Measurements from ENCODE around the gene HBG1. TPM values are rescaled to one million over a fixed set of nuclear protein-coding genes. Genes with fewer than 3 reads are reported as not detected.

HBG1 gene
- total and polyA plus RNA-seq, 2 donors from 2014 or later, result not detected

DNA sequence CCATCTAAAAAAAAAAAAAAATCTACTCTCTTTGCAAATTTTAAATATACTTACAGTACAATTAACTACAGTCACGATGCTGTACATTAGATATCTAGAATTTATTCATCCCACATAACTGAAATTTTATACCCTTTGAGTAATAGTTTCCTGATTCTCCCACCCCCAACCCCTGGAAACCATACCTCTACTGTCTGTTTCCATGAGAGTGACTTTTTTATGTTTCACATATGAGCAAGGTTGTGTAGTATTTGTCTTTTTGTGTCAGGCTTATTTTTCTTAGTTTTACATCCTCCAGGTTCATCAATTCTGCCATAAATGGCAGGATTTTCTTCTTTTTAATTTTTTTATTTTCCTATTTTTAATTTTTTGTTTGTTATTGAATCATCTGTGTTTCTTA lies 26.0 kb downstream of the HBG1 start:
- DNase-seq, result no peak
- no peak for FAIRE-seq
- Histone ChIP-seq H3K27ac (ENCODE audit: low read depth in 2 of 2, low read length in 2 of 2) (no peak overlapping the region), H3K4me3 (ENCODE audit: low read length in 3 of 3) (no peak overlapping the region), H3K36me3 (ENCODE audit: control insufficient read depth in 2 of 3, insufficient read depth in 3 of 3, low read length in 3 of 3) (no peaks in the 10 kb centered on the region), H3K4me1 (ENCODE audit: control insufficient read depth in 2 of 3, insufficient read depth in 2 of 3, low read depth in 1 of 3, low read length in 3 of 3) (no peaks in the 10 kb centered on the region), H3K9ac (ENCODE audit: low read length in 3 of 3) (no peak overlapping the region), H3K27me3 (ENCODE audit: control insufficient read depth, insufficient read depth, low read length) (no peaks in the 10 kb centered on the region), H3K9me3 (ENCODE audit: control insufficient read depth in 2 of 3, insufficient read depth in 1 of 3, low read length in 3 of 3) (no peaks in the 10 kb centered on the region)
- intact Hi-C loops (cut with DNase I), result no loop called here
- TF ChIP-seq, protein P1, sequence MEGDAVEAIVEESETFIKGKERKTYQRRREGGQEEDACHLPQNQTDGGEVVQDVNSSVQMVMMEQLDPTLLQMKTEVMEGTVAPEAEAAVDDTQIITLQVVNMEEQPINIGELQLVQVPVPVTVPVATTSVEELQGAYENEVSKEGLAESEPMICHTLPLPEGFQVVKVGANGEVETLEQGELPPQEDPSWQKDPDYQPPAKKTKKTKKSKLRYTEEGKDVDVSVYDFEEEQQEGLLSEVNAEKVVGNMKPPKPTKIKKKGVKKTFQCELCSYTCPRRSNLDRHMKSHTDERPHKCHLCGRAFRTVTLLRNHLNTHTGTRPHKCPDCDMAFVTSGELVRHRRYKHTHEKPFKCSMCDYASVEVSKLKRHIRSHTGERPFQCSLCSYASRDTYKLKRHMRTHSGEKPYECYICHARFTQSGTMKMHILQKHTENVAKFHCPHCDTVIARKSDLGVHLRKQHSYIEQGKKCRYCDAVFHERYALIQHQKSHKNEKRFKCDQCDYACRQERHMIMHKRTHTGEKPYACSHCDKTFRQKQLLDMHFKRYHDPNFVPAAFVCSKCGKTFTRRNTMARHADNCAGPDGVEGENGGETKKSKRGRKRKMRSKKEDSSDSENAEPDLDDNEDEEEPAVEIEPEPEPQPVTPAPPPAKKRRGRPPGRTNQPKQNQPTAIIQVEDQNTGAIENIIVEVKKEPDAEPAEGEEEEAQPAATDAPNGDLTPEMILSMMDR (IDR thresholded peaks at IDR 0.05; ENCODE audit: borderline replicate concordance, extremely low read depth, insufficient read depth), result no peak

DNA sequence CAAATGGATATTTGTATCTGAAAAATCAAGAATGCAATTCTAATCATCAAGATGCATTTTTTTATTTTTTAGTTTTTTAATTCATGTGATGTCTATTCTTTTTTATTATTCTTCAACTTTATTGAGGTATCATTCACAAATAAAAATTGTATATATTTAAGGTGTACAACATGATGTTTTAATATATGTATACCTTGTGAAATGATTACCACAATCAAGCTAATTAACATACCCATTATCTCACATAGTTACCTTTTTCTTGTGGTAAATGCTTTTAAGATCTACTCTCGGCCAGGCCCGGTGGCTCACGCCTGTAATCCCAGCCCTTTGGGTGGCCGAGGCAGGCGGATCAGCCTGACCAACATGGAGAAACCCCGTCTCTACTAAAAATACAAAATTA lies 26.5 kb downstream of the HBG1 start:
- no peaks in the 10 kb centered on the region for H3K27me3 ChIP-seq (ENCODE audit: control insufficient read depth, insufficient read depth, low read length)
- H3K4me1 ChIP-seq (ENCODE audit: control insufficient read depth in 2 of 3, insufficient read depth in 2 of 3, low read depth in 1 of 3, low read length in 3 of 3), result no peaks in the 10 kb centered on the region
- intact Hi-C loops (cut with DNase I), result no loop called here
- DNase-seq (no peak), FAIRE-seq (peak; percentile 90)
- H3K9me3 ChIP-seq (ENCODE audit: control insufficient read depth in 2 of 3, insufficient read depth in 1 of 3, low read length in 3 of 3), result no peaks in the 10 kb centered on the region
- H3K9ac ChIP-seq (ENCODE audit: low read length in 3 of 3), result no peak overlapping the region
- no peak overlapping the region for H3K27ac ChIP-seq (ENCODE audit: low read depth in 2 of 2, low read length in 2 of 2)
- TF ChIP-seq, protein P1 (IDR thresholded peaks at IDR 0.05; ENCODE audit: borderline replicate concordance, extremely low read depth, insufficient read depth), result no peak
- H3K4me3 ChIP-seq (ENCODE audit: low read length in 3 of 3), result no peak overlapping the region
- no peaks in the 10 kb centered on the region for H3K36me3 ChIP-seq (ENCODE audit: control insufficient read depth in 2 of 3, insufficient read depth in 3 of 3, low read length in 3 of 3)

DNA sequence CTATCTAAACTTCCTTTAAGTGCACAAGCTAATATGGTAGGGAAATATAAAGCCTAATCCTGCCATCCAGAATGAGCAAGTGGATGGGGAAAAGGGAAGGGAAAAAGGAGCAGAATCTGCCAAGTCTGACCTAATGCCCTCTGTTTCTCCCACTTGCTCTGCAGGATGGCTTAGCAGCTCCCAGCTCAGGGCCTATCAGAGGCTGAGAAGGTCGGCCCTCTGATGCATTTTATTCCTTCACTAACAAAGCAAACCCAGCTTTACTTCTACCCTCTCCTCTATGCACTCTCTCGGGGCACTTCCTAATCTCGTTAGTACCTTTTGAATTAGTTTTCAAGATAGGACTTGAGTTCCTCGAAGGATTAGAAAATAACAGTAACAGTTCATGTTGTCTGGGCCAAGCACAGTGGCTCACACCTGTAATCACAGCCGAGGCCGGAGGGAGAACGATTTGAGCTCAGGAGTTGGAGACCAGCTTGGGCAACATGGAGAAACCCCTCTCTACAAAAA lies 39.2 kb downstream of the HBG1 start:
- DNase-seq (no peak), FAIRE-seq (no peak)
- TF ChIP-seq, protein P1 (IDR thresholded peaks at IDR 0.05; ENCODE audit: borderline replicate concordance, extremely low read depth, insufficient read depth), result no peak
- no peaks in the 10 kb centered on the region for H3K9me3 ChIP-seq (ENCODE audit: control insufficient read depth in 2 of 3, insufficient read depth in 1 of 3, low read length in 3 of 3)
- intact Hi-C loops (cut with DNase I), result no loop called here
- no peaks in the 10 kb centered on the region for H3K27me3 ChIP-seq (ENCODE audit: control insufficient read depth, insufficient read depth, low read length)
- H3K9ac ChIP-seq (ENCODE audit: low read length in 3 of 3), result no peak overlapping the region
- H3K36me3 ChIP-seq (ENCODE audit: control insufficient read depth in 2 of 3, insufficient read depth in 3 of 3, low read length in 3 of 3), result no peaks in the 10 kb centered on the region
- H3K4me3 ChIP-seq (ENCODE audit: low read length in 3 of 3), result no peak overlapping the region
- H3K27ac ChIP-seq (ENCODE audit: low read depth in 2 of 2, low read length in 2 of 2), result no peak overlapping the region
- H3K4me1 ChIP-seq (ENCODE audit: control insufficient read depth in 2 of 3, insufficient read depth in 2 of 3, low read depth in 1 of 3, low read length in 3 of 3), result no peaks in the 10 kb centered on the region

GRCh38 chr11:5204787-5205186 lies 44.9 kb downstream of the HBG1 start:
- H3K4me3 ChIP-seq (ENCODE audit: low read length in 3 of 3), result no peak overlapping the region
- H3K36me3 ChIP-seq (ENCODE audit: control insufficient read depth in 2 of 3, insufficient read depth in 3 of 3, low read length in 3 of 3), result no peaks in the 10 kb centered on the region
- DNase-seq (peak in 2 of 5 donors; percentile 51 to 54), FAIRE-seq (no peak)
- H3K27me3 ChIP-seq (ENCODE audit: control insufficient read depth, insufficient read depth, low read length), result no peaks in the 10 kb centered on the region
- H3K27ac ChIP-seq (ENCODE audit: low read depth in 2 of 2, low read length in 2 of 2), result no peak overlapping the region
- H3K4me1 ChIP-seq (ENCODE audit: control insufficient read depth in 2 of 3, insufficient read depth in 2 of 3, low read depth in 1 of 3, low read length in 3 of 3), result no peaks in the 10 kb centered on the region
- no peak overlapping the region for H3K9ac ChIP-seq (ENCODE audit: low read length in 3 of 3)
- H3K9me3 ChIP-seq (ENCODE audit: control insufficient read depth in 2 of 3, insufficient read depth in 1 of 3, low read length in 3 of 3), result no peaks in the 10 kb centered on the region
- TF ChIP-seq, protein P1 (IDR thresholded peaks at IDR 0.05; ENCODE audit: borderline replicate concordance, extremely low read depth, insufficient read depth), result peak; percentile 39
- intact Hi-C loops (cut with DNase I), result no loop called here
